Measurements from ENCODE around the gene CDCP2. TPM values are rescaled to one million over a fixed set of nuclear protein-coding genes. Genes with fewer than 3 reads are reported as not detected.

CDCP2 gene
- total and polyA plus RNA-seq, 2 experiments from 2014 or later: not detected

DNA sequence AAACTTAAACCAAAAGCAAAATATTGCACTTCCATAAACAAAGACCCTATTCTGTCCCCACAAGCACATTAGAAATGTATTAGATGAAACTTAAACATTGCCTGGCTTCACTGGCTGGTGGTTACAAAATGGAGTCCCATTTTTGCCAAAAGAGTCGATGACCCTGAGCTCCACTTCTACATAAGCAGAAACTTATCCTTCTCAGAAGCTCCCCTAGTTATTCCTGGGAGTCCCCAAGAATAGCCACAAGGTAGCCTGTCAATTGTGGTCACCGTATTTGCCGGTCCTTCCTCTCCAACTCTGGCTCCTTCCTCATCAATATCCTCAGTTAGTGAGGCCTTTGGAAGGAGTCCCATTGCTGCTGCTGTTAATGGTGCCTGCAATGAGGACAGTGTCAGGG is 37.3 kb downstream of the CDCP2 start (continued):
- TF ChIP-seq STAT1 (IDR thresholded peaks at IDR 0.05; ENCODE audit: unreplicated experiment) (no peak), ETS1 (IDR thresholded peaks at IDR 0.05) (no peak), NANOG (IDR thresholded peaks at IDR 0.05; ENCODE audit: borderline replicate concordance) (no peak), POLR2AphosphoS5 (IDR thresholded peaks at IDR 0.05; ENCODE audit: low read depth) (no peak)

GRCh38 chr1:54114955-54115354 is 37.8 kb downstream of the CDCP2 start:
- Histone ChIP-seq H3K27me3 (ENCODE audit: insufficient read depth) (no peaks in the 10 kb centered on the region), H3K27ac (ENCODE audit: low read depth) (no peak overlapping the region), H3K36me3 (ENCODE audit: insufficient read depth) (no peaks in the 10 kb centered on the region), H3K79me2 (replicated peaks; ENCODE audit: insufficient read depth) (no peaks in the 10 kb centered on the region), H3K9me2 (ENCODE audit: insufficient read depth) (no peaks in the 10 kb centered on the region), H3K4me2 (no peak overlapping the region), H3K4me1 (ENCODE audit: insufficient read depth) (no peaks in the 10 kb centered on the region), H3F3A (replicated peaks; ENCODE audit: low read depth) (no peaks in the 10 kb centered on the region), H4K20me1 (replicated peaks; ENCODE audit: insufficient read depth) (no peaks in the 10 kb centered on the region), H3K4me3 (no peak overlapping the region), H2AFZ (no peak overlapping the region)
- no peaks in the 10 kb centered on the region for H3K36me3 Mint-ChIP-seq (ENCODE audit: low read depth)
- DNase-seq (ENCODE audit: low spot score) (no peak), ATAC-seq (no peak)
- no peak overlapping the region for H3K27ac Mint-ChIP-seq
- no peaks in the 10 kb centered on the region for H3K27me3 Mint-ChIP-seq (ENCODE audit: insufficient read depth, low read depth, poor library complexity)
- H3K9me3 Mint-ChIP-seq: no peaks in the 10 kb centered on the region; the same call in 2 of the 3 replicates
- no peaks in the 10 kb centered on the region for H3K4me1 Mint-ChIP-seq
- no peak overlapping the region for H3K4me3 Mint-ChIP-seq
- TF ChIP-seq ZNF331 (CRISPR knock-in tag; IDR thresholded peaks at IDR 0.05; ENCODE audit: low read depth) (no peak), ETS1 (IDR thresholded peaks at IDR 0.05) (no peak), JUNB (IDR thresholded peaks at IDR 0.05; ENCODE audit: unreplicated experiment) (no peak), POLR2AphosphoS5 (IDR thresholded peaks at IDR 0.05; ENCODE audit: low read depth) (no peak), EZH2 (IDR thresholded peaks at IDR 0.05; ENCODE audit: low read depth, unreplicated experiment) (no peak)
- TF ChIP-seq, protein P1, sequence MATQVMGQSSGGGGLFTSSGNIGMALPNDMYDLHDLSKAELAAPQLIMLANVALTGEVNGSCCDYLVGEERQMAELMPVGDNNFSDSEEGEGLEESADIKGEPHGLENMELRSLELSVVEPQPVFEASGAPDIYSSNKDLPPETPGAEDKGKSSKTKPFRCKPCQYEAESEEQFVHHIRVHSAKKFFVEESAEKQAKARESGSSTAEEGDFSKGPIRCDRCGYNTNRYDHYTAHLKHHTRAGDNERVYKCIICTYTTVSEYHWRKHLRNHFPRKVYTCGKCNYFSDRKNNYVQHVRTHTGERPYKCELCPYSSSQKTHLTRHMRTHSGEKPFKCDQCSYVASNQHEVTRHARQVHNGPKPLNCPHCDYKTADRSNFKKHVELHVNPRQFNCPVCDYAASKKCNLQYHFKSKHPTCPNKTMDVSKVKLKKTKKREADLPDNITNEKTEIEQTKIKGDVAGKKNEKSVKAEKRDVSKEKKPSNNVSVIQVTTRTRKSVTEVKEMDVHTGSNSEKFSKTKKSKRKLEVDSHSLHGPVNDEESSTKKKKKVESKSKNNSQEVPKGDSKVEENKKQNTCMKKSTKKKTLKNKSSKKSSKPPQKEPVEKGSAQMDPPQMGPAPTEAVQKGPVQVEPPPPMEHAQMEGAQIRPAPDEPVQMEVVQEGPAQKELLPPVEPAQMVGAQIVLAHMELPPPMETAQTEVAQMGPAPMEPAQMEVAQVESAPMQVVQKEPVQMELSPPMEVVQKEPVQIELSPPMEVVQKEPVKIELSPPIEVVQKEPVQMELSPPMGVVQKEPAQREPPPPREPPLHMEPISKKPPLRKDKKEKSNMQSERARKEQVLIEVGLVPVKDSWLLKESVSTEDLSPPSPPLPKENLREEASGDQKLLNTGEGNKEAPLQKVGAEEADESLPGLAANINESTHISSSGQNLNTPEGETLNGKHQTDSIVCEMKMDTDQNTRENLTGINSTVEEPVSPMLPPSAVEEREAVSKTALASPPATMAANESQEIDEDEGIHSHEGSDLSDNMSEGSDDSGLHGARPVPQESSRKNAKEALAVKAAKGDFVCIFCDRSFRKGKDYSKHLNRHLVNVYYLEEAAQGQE (IDR thresholded peaks at IDR 0.05; ENCODE audit: unreplicated experiment): no peak

GRCh38 chr1:54114001-54114400 is 38.8 kb downstream of the CDCP2 start:
- no peaks in the 10 kb centered on the region for H3K79me2 ChIP-seq (replicated peaks; ENCODE audit: insufficient read depth)
- no peaks in the 10 kb centered on the region for H3K36me3 Mint-ChIP-seq (ENCODE audit: low read depth)
- H3K4me2 ChIP-seq: no peak overlapping the region
- H3K27me3 ChIP-seq (ENCODE audit: insufficient read depth): no peaks in the 10 kb centered on the region
- H3K9me3 Mint-ChIP-seq: no peaks in the 10 kb centered on the region; the same call in 2 of the 3 replicates
- no peaks in the 10 kb centered on the region for H3F3A ChIP-seq (replicated peaks; ENCODE audit: low read depth)
- no peak overlapping the region for H3K4me3 Mint-ChIP-seq
- no peak overlapping the region for H3K27ac Mint-ChIP-seq
- DNase-seq (ENCODE audit: low spot score) (no peak), ATAC-seq (no peak)
- no peaks in the 10 kb centered on the region for H4K20me1 ChIP-seq (replicated peaks; ENCODE audit: insufficient read depth)
- H2AFZ ChIP-seq: no peak overlapping the region
- H3K9me2 ChIP-seq (ENCODE audit: insufficient read depth): no peaks in the 10 kb centered on the region
- no peaks in the 10 kb centered on the region for H3K4me1 Mint-ChIP-seq
- H3K4me3 ChIP-seq: no peak overlapping the region
- H3K27ac ChIP-seq (ENCODE audit: low read depth): no peak overlapping the region
- no peaks in the 10 kb centered on the region for H3K4me1 ChIP-seq (ENCODE audit: insufficient read depth)
- no peaks in the 10 kb centered on the region for H3K27me3 Mint-ChIP-seq (ENCODE audit: insufficient read depth, low read depth, poor library complexity)
- no peaks in the 10 kb centered on the region for H3K36me3 ChIP-seq (ENCODE audit: insufficient read depth)
- no peak for TF ChIP-seq CTCF (conservative IDR thresholded peaks at IDR 0.05; ENCODE audit: low read depth in 2 of 2)
- TF ChIP-seq, protein P1 (IDR thresholded peaks at IDR 0.05; ENCODE audit: unreplicated experiment): no peak
- TF ChIP-seq NANOG (IDR thresholded peaks at IDR 0.05; ENCODE audit: borderline replicate concordance): no peak
- TF ChIP-seq EZH2 (IDR thresholded peaks at IDR 0.05; ENCODE audit: low read depth, unreplicated experiment): no peak
- TF ChIP-seq ZNF114 (CRISPR knock-in tag; IDR thresholded peaks at IDR 0.05): no peak
- TF ChIP-seq POLR2AphosphoS5 (IDR thresholded peaks at IDR 0.05; ENCODE audit: low read depth): no peak
- TF ChIP-seq STAT1 (IDR thresholded peaks at IDR 0.05; ENCODE audit: unreplicated experiment): no peak
- TF ChIP-seq EZH2phosphoT487 (IDR thresholded peaks at IDR 0.05; ENCODE audit: unreplicated experiment): no peak
- no peak for TF ChIP-seq ZNF331 (CRISPR knock-in tag; IDR thresholded peaks at IDR 0.05; ENCODE audit: low read depth)

Data from GM23338 (cell line).